PFSK-1 (cell line): ENCODE results near the gene STRN3.

Experiments
- FOXP2 ChIP-seq: optimal IDR thresholded peaks from 2 replicates; pipeline ENCODE3; 2011; ENCODE audit warnings: borderline replicate concordance, control low read depth, inconsistent platforms; ENCODE audit not compliant: insufficient read depth; ENCODE audit errors: extremely low read length, extremely low read depth
- POLR2AphosphoS5 ChIP-seq: IDR thresholded peaks from 2 replicates; pipeline ENCODE4 v1.6.1; 2012; ENCODE audit warnings: low read depth, mild to moderate bottlenecking, control low read depth, low read length, moderate library complexity
- REST ChIP-seq, 2 experiments: IDR thresholded peaks; 2 replicates each; pipeline versions ENCODE4 v1.6.1 to v1.8.0; 2011 to 2012; ENCODE audit warnings: low read depth in 2 of 2, low read length in 2 of 2, control low read depth in 1 of 2, inconsistent platforms in 1 of 2, mild to moderate bottlenecking in 1 of 2, moderate library complexity in 1 of 2; ENCODE audit not compliant: insufficient read depth in 1 of 2
- SIN3A ChIP-seq: IDR thresholded peaks from 2 replicates; pipeline ENCODE4 v1.6.1; 2012; ENCODE audit warnings: mild to moderate bottlenecking, low read length, moderate library complexity, borderline replicate concordance; ENCODE audit not compliant: insufficient read depth
- TAF1 ChIP-seq: IDR thresholded peaks from 2 replicates; pipeline ENCODE4 v1.6.1; 2012; ENCODE audit warnings: low read length, control low read depth, borderline replicate concordance; ENCODE audit not compliant: insufficient read depth

Gene STRN3

DNA sequence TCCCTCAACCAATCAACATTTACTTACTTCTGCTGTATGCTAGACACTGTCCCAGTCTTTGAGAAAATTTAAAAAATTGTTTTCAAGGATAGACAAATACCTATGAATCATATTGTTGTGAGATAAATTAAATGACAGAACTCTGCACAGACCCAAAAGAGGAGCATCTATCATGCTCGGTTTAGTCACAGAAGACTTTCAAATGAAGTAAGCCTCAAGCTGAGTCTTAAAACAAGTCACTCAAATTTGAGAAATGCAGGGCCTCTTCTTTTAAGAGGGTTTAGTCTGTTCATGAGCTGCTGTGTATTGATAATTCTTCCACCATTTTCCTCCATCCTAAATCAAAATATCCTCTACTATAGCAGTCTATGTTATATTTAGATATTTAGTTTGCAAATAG is 176.2 kb downstream of the STRN3 start:
- TF ChIP-seq REST (IDR thresholded peaks at IDR 0.05; ENCODE audit: insufficient read depth in 1 of 2, low read depth in 2 of 2, low read length in 2 of 2) (no peak), FOXP2 (no peak), SIN3A (no peak), TAF1 (no peak), POLR2AphosphoS5 (no peak)

DNA sequence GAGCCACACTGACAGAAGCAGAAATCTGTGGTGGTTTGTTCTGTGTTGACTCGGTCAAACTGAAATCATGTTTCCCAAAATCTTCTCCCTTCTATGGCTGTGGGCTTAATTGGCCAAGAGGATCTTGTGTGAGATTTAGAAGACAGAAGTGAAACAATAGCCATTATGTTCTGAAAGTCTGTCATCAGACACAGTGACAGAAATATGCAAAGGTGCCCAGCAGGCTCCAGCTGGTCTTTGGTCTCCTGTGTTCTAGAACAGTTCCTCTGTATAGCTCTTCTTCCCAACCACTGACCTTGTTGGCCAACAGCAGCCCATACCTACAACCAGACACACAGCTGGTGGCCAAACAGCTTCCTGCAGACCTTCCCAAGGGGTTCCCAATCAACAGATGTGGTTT is 176.8 kb downstream of the STRN3 start:
- TF ChIP-seq FOXP2 (no peak), TAF1 (no peak)

- TF ChIP-seq TAF1 (no peak), REST (IDR thresholded peaks at IDR 0.05; ENCODE audit: insufficient read depth in 1 of 2, low read depth in 2 of 2, low read length in 2 of 2) (no peak), SIN3A (no peak), FOXP2 (no peak), POLR2AphosphoS5 (no peak)
Measured at GRCh38 chr14:30848449-30849240, 177.5 kb downstream of the STRN3 start.
